GM12878 (cell line): ENCODE measurements around the gene NR1I3. TPM values are rescaled to one million over a fixed set of nuclear protein-coding genes. Genes with fewer than 3 reads are reported as not detected.
A peak's percentile ranks its signal among the peaks of the same experiment; 100 is the strongest.

Experiments used
- ATF7 ChIP-seq: fragments of 450-650 bp; IDR thresholded peaks from 2 replicates; pipeline ENCODE4 v1.6.1; 2016; ENCODE audit warnings: low read depth, mild to moderate bottlenecking
- BMI1 ChIP-seq: fragments of 450-650 bp; IDR thresholded peaks from 2 replicates; pipeline ENCODE4 v1.6.1; 2016; ENCODE audit warnings: mild to moderate bottlenecking, moderate library complexity, borderline replicate concordance
- CREB1 ChIP-seq: IDR thresholded peaks from 2 replicates; pipeline ENCODE4 v1.6.1; 2012; ENCODE audit warnings: low read depth, mild to moderate bottlenecking, inconsistent platforms
- EP300 ChIP-seq, 2 experiments: fragments of 150-350 bp in 1 of 2; IDR thresholded peaks; 2 replicates each; pipeline ENCODE4 v1.6.1; 2011 to 2012; ENCODE audit warnings: low read depth in 2 of 2, low read length in 2 of 2, borderline replicate concordance in 1 of 2, improper control_type of control experiment in 1 of 2, inconsistent platforms in 1 of 2; ENCODE audit not compliant: control insufficient read depth in 1 of 2
- GATAD2B ChIP-seq: fragments of 450-650 bp; conservative IDR thresholded peaks from 2 replicates; pipeline ENCODE4 v1.6.1; 2017; ENCODE audit warnings: low read depth, mild to moderate bottlenecking, moderate library complexity
- KAT2A ChIP-seq: conservative IDR thresholded peaks from 2 replicates; pipeline ENCODE4 v1.6.1; 2011; ENCODE audit warnings: low read depth, low read length; ENCODE audit not compliant: control insufficient read depth
- KDM1A ChIP-seq: fragments of 200-600 bp; sonication (generic); IDR thresholded peaks from 2 replicates; pipeline ENCODE4 v1.6.1; 2016; ENCODE audit warnings: borderline replicate concordance
- MEF2A ChIP-seq: IDR thresholded peaks from 2 replicates; pipeline ENCODE4 v1.6.1; 2011; ENCODE audit warnings: low read depth, mild to moderate bottlenecking, low read length, moderate library complexity; ENCODE audit not compliant: insufficient read depth
- MXI1 ChIP-seq: fragments of 150-350 bp; IDR thresholded peaks from 2 replicates; pipeline ENCODE4 v1.6.1; 2011; ENCODE audit warnings: low read depth, mild to moderate bottlenecking, inconsistent platforms, low read length, improper control_type of control experiment
- MYC ChIP-seq: IDR thresholded peaks from 2 replicates; pipeline ENCODE4 v1.6.1; 2011; ENCODE audit warnings: mild to moderate bottlenecking, low read length, moderate library complexity, inconsistent platforms; ENCODE audit not compliant: insufficient read depth, insufficient replicate concordance, insufficient read length, severe bottlenecking
- SMARCA5 ChIP-seq: fragments of 450-650 bp; IDR thresholded peaks from 2 replicates; pipeline ENCODE4 v1.6.1; 2017; ENCODE audit warnings: mild to moderate bottlenecking
- SMC3 ChIP-seq: IDR thresholded peaks from 2 replicates; pipeline ENCODE4 v1.6.1; 2011; ENCODE audit warnings: low read length, improper control_type of control experiment, borderline replicate concordance
- SP1 ChIP-seq: IDR thresholded peaks from one replicate; pipeline ENCODE4 v1.6.1; 2011; ENCODE audit warnings: low read depth, low read length
- SPI1 ChIP-seq: IDR thresholded peaks from 2 replicates; pipeline ENCODE4 v1.6.1; 2011; ENCODE audit warnings: low read depth, mild to moderate bottlenecking, low read length, moderate library complexity, borderline replicate concordance; ENCODE audit not compliant: insufficient read depth
- SRF ChIP-seq, 2 experiments: IDR thresholded peaks; 2 replicates each; pipeline ENCODE4 v1.6.1; 2011; ENCODE audit warnings: low read depth in 2 of 2, low read length in 2 of 2, mild to moderate bottlenecking in 1 of 2, moderate library complexity in 1 of 2
- ZNF24 ChIP-seq: fragments of 450-650 bp; IDR thresholded peaks from 2 replicates; pipeline ENCODE4 v1.6.1; 2017; ENCODE audit warnings: antibody characterized with exemption, mild to moderate bottlenecking
- polyA plus RNA-seq, 11 experiments: library from polyadenylated mRNA; depleted of rRNA in 4 of 11; unstranded in 6 of 11; stranded (reverse) in 5 of 11; fragments of >200 nt; fragmentation: Nextera tagmentation in 4 of 11; fragmentation: Illumina TruSeq in 1 of 11; extraction: Ambion mirVana in 4 of 11; extraction: Trizol in 1 of 11; gene quantifications; 1 replicate in 1 of 11; 2 replicates in 10 of 11; pipeline versions ENCODE4 v1.2.1 to v1.2.3, GENCODE V29; 2011 to 2016; ENCODE audit warnings: inconsistent platforms in 2 of 11, missing spikeins in 2 of 11, low read depth in 1 of 11
- total RNA-seq, 4 experiments: library from RNA; depleted of rRNA in 3 of 4; stranded (reverse); fragments of >200 nt in 3 of 4; fragmentation: Illumina TruSeq in 1 of 4; extraction: Trizol in 1 of 4; gene quantifications; 2 replicates each; pipeline versions ENCODE4 v1.2.1 to v1.2.3, GENCODE V29; 2013 to 2021
- TF ChIP-seq, protein P1 (sequence below): IDR thresholded peaks from 2 replicates; pipeline ENCODE4 v1.6.1; 2011; ENCODE audit warnings: borderline replicate concordance, low read depth, mild to moderate bottlenecking, moderate library complexity, mixed read lengths, low read length; ENCODE audit not compliant: insufficient read depth; ENCODE audit errors: extremely low read length
- TF ChIP-seq, protein P2 (sequence below): fragments of 450-650 bp; formaldehyde crosslinking; IDR thresholded peaks from 2 replicates; pipeline ENCODE4 v1.5.0; 2022; ENCODE audit warnings: mild to moderate bottlenecking, missing genetic modification characterization
- TF ChIP-seq, protein P3 (sequence below): fragments of 450-650 bp; IDR thresholded peaks from 2 replicates; pipeline ENCODE4 v1.6.1; 2017; ENCODE audit warnings: low read depth, mild to moderate bottlenecking, moderate library complexity
- TF ChIP-seq, protein P4 (sequence below): IDR thresholded peaks from 2 replicates; pipeline ENCODE4 v1.6.1; 2012; ENCODE audit warnings: low read depth, low read length, improper control_type of control experiment
- TF ChIP-seq, protein P5 (sequence below): IDR thresholded peaks from 2 replicates; pipeline ENCODE4 v1.6.1; 2011; ENCODE audit warnings: borderline replicate concordance, low read depth, mild to moderate bottlenecking, moderate library complexity, low read length; ENCODE audit not compliant: insufficient read depth, poor library complexity, severe bottlenecking

Gene NR1I3
- total and polyA plus RNA-seq, 10 of the 15 experiments (the other 5 are each of a cell fraction or from before 2014, with no cell fraction given), result 0.13 to 0.52 (median 0.24) TPM; not detected in 7

DNA sequence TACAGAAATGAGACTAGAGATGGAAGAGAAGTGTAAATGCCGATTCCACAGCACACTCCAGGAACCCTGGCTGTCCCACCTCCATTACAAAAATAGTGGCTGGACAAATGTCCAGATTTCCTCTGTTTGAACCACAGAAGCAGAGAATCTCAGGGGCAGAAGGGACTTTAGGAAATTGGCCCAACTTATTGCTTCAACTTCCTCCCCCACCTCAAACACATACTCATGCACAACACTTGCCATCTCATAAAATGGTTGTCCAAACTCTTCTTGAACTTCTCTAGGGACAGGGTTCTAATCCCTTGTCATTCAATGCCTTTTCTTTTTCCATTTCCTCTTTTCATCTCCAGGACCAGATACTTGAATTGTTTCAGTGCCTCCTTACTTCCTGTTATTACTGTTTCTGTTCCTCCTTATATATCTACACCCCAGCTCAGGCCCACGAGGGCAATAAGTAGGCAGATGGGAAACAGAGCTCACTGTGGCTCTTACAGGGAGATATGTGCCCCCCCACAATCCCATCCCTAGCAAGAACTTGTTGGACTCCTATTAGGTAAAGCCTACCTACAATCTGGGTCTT lies 52.2 kb downstream of the NR1I3 start (continued):
- TF ChIP-seq KDM1A (no peak), ZNF24 (no peak), SP1 (no peak), GATAD2B (peak; percentile 49; the same call in 1 of the 2 replicates), ATF7 (no peak), CREB1 (peak; percentile 3; the same call in 1 of the 2 replicates), MYC (no peak), SMC3 (no peak), SRF (IDR thresholded peaks at IDR 0.05; ENCODE audit: low read depth in 2 of 2, low read length in 2 of 2) (no peak), EP300 (IDR thresholded peaks at IDR 0.05; ENCODE audit: borderline replicate concordance in 1 of 2, control insufficient read depth in 1 of 2, low read depth in 2 of 2, low read length in 2 of 2) (peak in 1 of 2 experiments; percentile 33; a peak in 1 of 4 replicates), SMARCA5 (peak; percentile 89), MXI1 (0 out of 2 replicates have a peak, but pooled peaks have one; percentile 40), BMI1 (no peak), MEF2A (no peak), SPI1 (peak; percentile 94), KAT2A (no peak)
- TF ChIP-seq, protein P1, sequence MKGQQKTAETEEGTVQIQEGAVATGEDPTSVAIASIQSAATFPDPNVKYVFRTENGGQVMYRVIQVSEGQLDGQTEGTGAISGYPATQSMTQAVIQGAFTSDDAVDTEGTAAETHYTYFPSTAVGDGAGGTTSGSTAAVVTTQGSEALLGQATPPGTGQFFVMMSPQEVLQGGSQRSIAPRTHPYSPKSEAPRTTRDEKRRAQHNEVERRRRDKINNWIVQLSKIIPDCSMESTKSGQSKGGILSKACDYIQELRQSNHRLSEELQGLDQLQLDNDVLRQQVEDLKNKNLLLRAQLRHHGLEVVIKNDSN, result no peak
- TF ChIP-seq, protein P2, sequence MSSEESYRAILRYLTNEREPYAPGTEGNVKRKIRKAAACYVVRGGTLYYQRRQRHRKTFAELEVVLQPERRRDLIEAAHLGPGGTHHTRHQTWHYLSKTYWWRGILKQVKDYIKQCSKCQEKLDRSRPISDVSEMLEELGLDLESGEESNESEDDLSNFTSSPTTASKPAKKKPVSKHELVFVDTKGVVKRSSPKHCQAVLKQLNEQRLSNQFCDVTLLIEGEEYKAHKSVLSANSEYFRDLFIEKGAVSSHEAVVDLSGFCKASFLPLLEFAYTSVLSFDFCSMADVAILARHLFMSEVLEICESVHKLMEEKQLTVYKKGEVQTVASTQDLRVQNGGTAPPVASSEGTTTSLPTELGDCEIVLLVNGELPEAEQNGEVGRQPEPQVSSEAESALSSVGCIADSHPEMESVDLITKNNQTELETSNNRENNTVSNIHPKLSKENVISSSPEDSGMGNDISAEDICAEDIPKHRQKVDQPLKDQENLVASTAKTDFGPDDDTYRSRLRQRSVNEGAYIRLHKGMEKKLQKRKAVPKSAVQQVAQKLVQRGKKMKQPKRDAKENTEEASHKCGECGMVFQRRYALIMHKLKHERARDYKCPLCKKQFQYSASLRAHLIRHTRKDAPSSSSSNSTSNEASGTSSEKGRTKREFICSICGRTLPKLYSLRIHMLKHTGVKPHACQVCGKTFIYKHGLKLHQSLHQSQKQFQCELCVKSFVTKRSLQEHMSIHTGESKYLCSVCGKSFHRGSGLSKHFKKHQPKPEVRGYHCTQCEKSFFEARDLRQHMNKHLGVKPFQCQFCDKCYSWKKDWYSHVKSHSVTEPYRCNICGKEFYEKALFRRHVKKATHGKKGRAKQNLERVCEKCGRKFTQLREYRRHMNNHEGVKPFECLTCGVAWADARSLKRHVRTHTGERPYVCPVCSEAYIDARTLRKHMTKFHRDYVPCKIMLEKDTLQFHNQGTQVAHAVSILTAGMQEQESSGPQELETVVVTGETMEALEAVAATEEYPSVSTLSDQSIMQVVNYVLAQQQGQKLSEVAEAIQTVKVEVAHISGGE (CRISPR knock-in tag), result no peak
- TF ChIP-seq, protein P3, sequence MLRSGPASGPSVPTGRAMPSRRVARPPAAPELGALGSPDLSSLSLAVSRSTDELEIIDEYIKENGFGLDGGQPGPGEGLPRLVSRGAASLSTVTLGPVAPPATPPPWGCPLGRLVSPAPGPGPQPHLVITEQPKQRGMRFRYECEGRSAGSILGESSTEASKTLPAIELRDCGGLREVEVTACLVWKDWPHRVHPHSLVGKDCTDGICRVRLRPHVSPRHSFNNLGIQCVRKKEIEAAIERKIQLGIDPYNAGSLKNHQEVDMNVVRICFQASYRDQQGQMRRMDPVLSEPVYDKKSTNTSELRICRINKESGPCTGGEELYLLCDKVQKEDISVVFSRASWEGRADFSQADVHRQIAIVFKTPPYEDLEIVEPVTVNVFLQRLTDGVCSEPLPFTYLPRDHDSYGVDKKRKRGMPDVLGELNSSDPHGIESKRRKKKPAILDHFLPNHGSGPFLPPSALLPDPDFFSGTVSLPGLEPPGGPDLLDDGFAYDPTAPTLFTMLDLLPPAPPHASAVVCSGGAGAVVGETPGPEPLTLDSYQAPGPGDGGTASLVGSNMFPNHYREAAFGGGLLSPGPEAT, result peak; percentile 68
- TF ChIP-seq, protein P4, sequence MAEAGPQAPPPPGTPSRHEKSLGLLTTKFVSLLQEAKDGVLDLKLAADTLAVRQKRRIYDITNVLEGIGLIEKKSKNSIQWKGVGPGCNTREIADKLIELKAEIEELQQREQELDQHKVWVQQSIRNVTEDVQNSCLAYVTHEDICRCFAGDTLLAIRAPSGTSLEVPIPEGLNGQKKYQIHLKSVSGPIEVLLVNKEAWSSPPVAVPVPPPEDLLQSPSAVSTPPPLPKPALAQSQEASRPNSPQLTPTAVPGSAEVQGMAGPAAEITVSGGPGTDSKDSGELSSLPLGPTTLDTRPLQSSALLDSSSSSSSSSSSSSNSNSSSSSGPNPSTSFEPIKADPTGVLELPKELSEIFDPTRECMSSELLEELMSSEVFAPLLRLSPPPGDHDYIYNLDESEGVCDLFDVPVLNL, result no peak
- TF ChIP-seq, protein P5, sequence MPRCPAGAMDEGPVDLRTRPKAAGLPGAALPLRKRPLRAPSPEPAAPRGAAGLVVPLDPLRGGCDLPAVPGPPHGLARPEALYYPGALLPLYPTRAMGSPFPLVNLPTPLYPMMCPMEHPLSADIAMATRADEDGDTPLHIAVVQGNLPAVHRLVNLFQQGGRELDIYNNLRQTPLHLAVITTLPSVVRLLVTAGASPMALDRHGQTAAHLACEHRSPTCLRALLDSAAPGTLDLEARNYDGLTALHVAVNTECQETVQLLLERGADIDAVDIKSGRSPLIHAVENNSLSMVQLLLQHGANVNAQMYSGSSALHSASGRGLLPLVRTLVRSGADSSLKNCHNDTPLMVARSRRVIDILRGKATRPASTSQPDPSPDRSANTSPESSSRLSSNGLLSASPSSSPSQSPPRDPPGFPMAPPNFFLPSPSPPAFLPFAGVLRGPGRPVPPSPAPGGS, result no peak
